Measurements from ENCODE around the gene EEF1AKMT2. TPM values are rescaled to one million over a fixed set of nuclear protein-coding genes. Genes with fewer than 3 reads are reported as not detected.
"Not testable (repeated sequence)": the region's sequence is repeated elsewhere in the genome, so short reads cannot be mapped to it uniquely, and the experiment has no call there.

EEF1AKMT2 gene
- total RNA-seq, 1 experiment from 2014 or later = 21.6 TPM

GRCh38 chr10:124826262-124826661 is 34.6 kb upstream of the EEF1AKMT2 start (continued):
- TF ChIP-seq PRRX2 (CRISPR knock-in tag; IDR thresholded peaks at IDR 0.05) (no peak), JUN (CRISPR knock-in tag; IDR thresholded peaks at IDR 0.05) (no peak), E2F5 (CRISPR knock-in tag; IDR thresholded peaks at IDR 0.05) (no peak), MLX (CRISPR knock-in tag; IDR thresholded peaks at IDR 0.05) (no peak), ZBTB21 (CRISPR knock-in tag; IDR thresholded peaks at IDR 0.05; ENCODE audit: borderline replicate concordance) (no peak)
- TF ChIP-seq, protein P1, sequence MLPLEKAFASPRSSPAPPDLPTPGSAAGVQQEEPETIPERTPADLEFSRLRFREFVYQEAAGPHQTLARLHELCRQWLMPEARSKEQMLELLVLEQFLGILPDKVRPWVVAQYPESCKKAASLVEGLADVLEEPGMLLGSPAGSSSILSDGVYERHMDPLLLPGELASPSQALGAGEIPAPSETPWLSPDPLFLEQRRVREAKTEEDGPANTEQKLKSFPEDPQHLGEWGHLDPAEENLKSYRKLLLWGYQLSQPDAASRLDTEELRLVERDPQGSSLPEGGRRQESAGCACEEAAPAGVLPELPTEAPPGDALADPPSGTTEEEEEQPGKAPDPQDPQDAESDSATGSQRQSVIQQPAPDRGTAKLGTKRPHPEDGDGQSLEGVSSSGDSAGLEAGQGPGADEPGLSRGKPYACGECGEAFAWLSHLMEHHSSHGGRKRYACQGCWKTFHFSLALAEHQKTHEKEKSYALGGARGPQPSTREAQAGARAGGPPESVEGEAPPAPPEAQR (CRISPR knock-in tag; IDR thresholded peaks at IDR 0.05) = no peak
- TF ChIP-seq, protein P2, sequence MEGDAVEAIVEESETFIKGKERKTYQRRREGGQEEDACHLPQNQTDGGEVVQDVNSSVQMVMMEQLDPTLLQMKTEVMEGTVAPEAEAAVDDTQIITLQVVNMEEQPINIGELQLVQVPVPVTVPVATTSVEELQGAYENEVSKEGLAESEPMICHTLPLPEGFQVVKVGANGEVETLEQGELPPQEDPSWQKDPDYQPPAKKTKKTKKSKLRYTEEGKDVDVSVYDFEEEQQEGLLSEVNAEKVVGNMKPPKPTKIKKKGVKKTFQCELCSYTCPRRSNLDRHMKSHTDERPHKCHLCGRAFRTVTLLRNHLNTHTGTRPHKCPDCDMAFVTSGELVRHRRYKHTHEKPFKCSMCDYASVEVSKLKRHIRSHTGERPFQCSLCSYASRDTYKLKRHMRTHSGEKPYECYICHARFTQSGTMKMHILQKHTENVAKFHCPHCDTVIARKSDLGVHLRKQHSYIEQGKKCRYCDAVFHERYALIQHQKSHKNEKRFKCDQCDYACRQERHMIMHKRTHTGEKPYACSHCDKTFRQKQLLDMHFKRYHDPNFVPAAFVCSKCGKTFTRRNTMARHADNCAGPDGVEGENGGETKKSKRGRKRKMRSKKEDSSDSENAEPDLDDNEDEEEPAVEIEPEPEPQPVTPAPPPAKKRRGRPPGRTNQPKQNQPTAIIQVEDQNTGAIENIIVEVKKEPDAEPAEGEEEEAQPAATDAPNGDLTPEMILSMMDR (IDR thresholded peaks at IDR 0.05) = no peak
- TF ChIP-seq, protein P3, sequence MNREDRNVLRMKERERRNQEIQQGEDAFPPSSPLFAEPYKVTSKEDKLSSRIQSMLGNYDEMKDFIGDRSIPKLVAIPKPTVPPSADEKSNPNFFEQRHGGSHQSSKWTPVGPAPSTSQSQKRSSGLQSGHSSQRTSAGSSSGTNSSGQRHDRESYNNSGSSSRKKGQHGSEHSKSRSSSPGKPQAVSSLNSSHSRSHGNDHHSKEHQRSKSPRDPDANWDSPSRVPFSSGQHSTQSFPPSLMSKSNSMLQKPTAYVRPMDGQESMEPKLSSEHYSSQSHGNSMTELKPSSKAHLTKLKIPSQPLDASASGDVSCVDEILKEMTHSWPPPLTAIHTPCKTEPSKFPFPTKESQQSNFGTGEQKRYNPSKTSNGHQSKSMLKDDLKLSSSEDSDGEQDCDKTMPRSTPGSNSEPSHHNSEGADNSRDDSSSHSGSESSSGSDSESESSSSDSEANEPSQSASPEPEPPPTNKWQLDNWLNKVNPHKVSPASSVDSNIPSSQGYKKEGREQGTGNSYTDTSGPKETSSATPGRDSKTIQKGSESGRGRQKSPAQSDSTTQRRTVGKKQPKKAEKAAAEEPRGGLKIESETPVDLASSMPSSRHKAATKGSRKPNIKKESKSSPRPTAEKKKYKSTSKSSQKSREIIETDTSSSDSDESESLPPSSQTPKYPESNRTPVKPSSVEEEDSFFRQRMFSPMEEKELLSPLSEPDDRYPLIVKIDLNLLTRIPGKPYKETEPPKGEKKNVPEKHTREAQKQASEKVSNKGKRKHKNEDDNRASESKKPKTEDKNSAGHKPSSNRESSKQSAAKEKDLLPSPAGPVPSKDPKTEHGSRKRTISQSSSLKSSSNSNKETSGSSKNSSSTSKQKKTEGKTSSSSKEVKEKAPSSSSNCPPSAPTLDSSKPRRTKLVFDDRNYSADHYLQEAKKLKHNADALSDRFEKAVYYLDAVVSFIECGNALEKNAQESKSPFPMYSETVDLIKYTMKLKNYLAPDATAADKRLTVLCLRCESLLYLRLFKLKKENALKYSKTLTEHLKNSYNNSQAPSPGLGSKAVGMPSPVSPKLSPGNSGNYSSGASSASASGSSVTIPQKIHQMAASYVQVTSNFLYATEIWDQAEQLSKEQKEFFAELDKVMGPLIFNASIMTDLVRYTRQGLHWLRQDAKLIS (CRISPR knock-in tag; IDR thresholded peaks at IDR 0.05; ENCODE audit: borderline replicate concordance) = no peak
- TF ChIP-seq, protein P4, sequence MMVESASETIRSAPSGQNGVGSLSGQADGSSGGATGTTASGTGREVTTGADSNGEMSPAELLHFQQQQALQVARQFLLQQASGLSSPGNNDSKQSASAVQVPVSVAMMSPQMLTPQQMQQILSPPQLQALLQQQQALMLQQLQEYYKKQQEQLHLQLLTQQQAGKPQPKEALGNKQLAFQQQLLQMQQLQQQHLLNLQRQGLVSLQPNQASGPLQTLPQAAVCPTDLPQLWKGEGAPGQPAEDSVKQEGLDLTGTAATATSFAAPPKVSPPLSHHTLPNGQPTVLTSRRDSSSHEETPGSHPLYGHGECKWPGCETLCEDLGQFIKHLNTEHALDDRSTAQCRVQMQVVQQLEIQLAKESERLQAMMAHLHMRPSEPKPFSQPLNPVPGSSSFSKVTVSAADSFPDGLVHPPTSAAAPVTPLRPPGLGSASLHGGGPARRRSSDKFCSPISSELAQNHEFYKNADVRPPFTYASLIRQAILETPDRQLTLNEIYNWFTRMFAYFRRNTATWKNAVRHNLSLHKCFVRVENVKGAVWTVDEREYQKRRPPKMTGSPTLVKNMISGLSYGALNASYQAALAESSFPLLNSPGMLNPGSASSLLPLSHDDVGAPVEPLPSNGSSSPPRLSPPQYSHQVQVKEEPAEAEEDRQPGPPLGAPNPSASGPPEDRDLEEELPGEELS (CRISPR knock-in tag; IDR thresholded peaks at IDR 0.05) = no peak

DNA sequence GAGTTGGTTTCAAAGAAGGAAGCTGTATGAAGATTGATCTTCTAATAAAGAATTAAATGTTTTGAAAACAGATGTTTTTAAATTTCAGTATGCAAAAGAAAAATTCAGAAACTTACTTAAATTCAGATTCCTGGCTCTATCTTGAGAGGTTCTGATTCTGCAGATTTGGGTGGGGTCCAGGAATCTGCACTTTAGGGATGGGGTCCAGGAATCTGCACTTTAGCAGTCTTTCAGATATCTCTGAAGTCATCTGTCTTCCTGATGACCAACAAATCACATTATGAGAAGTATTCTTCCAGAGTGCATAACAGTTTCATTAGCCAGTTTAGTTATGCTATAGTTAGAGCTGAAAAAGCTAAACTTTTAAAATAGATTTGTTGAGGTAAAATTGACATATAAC is 34.0 kb upstream of the EEF1AKMT2 start:
- H3K9me3 Mint-ChIP-seq = no peaks in the 10 kb centered on the region
- ChIA-PET POLR2A (no interaction called here), CTCF (interaction anchor here (1.0 kb wide), 1 partner anchor 69 kb away, joined by 4 read pairs; no protein-coding TSS in a partner anchor)
- TF ChIP-seq NR1H2 (CRISPR knock-in tag; IDR thresholded peaks at IDR 0.05) = no peak
- TF ChIP-seq MAX (CRISPR knock-in tag; IDR thresholded peaks at IDR 0.05) = no peak
- TF ChIP-seq, protein P1 (CRISPR knock-in tag; IDR thresholded peaks at IDR 0.05) = no peak
- no peak for TF ChIP-seq IRF2 (CRISPR knock-in tag; IDR thresholded peaks at IDR 0.05; ENCODE audit: borderline replicate concordance, low read depth)
- no peak for TF ChIP-seq ESRRA (CRISPR knock-in tag; IDR thresholded peaks at IDR 0.05; ENCODE audit: borderline replicate concordance)
- no peak for TF ChIP-seq ZNF317 (CRISPR knock-in tag; IDR thresholded peaks at IDR 0.05; ENCODE audit: borderline replicate concordance, low read depth)
- no peak for TF ChIP-seq MLX (CRISPR knock-in tag; IDR thresholded peaks at IDR 0.05)
- TF ChIP-seq FOXK1 (CRISPR knock-in tag; IDR thresholded peaks at IDR 0.05) = no peak
- no peak for TF ChIP-seq FOXJ3 (CRISPR knock-in tag; IDR thresholded peaks at IDR 0.05; ENCODE audit: borderline replicate concordance)
- H3K4me1 Mint-ChIP-seq = no peaks in the 10 kb centered on the region
- H3K27me3 Mint-ChIP-seq (ENCODE audit: low read depth) = no peaks in the 10 kb centered on the region
- H3K27ac Mint-ChIP-seq = no peak overlapping the region
- DNase-seq (ENCODE audit: low spot score) (no peak), ATAC-seq (no peak)
- H3K36me3 Mint-ChIP-seq = peaks cover 44% of the 10 kb centered on the region
- H3K4me3 Mint-ChIP-seq = no peak overlapping the region

DNA sequence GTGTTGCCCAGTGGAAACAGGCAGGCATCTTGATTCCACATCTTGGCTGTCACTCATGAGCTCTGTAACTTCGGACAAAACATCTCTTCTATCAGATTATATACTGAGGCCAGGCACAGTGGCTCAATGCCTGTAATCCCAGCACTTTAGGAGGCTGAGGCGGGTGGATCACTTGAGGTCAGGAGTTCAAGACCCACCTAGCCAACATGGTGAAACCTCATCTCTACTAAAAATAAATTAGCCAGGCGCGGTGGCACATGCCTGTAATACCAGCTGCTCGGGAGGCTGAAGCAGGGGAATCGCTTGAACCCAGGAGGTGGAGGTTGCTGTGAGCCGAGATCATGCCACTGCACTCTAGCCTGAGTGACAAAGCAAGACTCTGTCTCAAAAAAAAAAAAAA is 33.2 kb upstream of the EEF1AKMT2 start:
- DNase-seq (ENCODE audit: low spot score); H3K27me3 Mint-ChIP-seq (ENCODE audit: low read depth); H3K4me3 Mint-ChIP-seq; ATAC-seq; H3K27ac Mint-ChIP-seq; H3K4me1 Mint-ChIP-seq; CTCF ChIA-PET; H3K9me3 Mint-ChIP-seq; POLR2A ChIA-PET: not testable (repeated sequence)
- H3K36me3 Mint-ChIP-seq = peaks cover 42% of the 10 kb centered on the region

Data from WTC11 (cell line).